Measurements from ENCODE around the gene ACSM2B.
"Not testable (repeated sequence)": the region's sequence is repeated elsewhere in the genome, so short reads cannot be mapped to it uniquely, and the experiment has no call there.

DNA sequence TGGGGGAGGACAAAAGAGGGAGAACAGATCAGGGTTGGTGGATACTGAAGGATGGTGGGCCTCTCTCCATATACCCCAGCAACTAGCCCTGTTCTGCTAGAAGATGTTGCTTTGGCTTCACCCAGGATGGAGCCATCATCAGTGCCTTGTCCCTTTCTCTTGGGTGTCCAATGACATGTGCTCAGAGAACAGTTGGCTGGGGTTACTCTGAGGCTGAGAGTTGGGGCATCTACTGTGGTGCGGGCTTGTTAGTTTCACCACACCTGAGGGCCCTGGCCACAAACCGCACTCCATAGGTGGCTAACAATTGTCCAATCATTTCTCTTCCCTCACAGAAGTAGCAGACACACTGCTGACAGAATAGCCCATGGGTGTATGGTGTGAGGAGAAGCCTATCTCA lies 18.9 kb upstream of the ACSM2B start:
- TF ChIP-seq POLR2AphosphoS5 (IDR thresholded peaks at IDR 0.05; ENCODE audit: low read depth); GABPA (IDR thresholded peaks at IDR 0.05; ENCODE audit: low read depth); SPI1 (IDR thresholded peaks at IDR 0.05; ENCODE audit: borderline replicate concordance, low read depth): not testable (repeated sequence)
- TF ChIP-seq, protein P1, sequence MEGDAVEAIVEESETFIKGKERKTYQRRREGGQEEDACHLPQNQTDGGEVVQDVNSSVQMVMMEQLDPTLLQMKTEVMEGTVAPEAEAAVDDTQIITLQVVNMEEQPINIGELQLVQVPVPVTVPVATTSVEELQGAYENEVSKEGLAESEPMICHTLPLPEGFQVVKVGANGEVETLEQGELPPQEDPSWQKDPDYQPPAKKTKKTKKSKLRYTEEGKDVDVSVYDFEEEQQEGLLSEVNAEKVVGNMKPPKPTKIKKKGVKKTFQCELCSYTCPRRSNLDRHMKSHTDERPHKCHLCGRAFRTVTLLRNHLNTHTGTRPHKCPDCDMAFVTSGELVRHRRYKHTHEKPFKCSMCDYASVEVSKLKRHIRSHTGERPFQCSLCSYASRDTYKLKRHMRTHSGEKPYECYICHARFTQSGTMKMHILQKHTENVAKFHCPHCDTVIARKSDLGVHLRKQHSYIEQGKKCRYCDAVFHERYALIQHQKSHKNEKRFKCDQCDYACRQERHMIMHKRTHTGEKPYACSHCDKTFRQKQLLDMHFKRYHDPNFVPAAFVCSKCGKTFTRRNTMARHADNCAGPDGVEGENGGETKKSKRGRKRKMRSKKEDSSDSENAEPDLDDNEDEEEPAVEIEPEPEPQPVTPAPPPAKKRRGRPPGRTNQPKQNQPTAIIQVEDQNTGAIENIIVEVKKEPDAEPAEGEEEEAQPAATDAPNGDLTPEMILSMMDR (IDR thresholded peaks at IDR 0.05; ENCODE audit: insufficient read depth, low read length): not testable (repeated sequence)
- TF ChIP-seq, protein P2, sequence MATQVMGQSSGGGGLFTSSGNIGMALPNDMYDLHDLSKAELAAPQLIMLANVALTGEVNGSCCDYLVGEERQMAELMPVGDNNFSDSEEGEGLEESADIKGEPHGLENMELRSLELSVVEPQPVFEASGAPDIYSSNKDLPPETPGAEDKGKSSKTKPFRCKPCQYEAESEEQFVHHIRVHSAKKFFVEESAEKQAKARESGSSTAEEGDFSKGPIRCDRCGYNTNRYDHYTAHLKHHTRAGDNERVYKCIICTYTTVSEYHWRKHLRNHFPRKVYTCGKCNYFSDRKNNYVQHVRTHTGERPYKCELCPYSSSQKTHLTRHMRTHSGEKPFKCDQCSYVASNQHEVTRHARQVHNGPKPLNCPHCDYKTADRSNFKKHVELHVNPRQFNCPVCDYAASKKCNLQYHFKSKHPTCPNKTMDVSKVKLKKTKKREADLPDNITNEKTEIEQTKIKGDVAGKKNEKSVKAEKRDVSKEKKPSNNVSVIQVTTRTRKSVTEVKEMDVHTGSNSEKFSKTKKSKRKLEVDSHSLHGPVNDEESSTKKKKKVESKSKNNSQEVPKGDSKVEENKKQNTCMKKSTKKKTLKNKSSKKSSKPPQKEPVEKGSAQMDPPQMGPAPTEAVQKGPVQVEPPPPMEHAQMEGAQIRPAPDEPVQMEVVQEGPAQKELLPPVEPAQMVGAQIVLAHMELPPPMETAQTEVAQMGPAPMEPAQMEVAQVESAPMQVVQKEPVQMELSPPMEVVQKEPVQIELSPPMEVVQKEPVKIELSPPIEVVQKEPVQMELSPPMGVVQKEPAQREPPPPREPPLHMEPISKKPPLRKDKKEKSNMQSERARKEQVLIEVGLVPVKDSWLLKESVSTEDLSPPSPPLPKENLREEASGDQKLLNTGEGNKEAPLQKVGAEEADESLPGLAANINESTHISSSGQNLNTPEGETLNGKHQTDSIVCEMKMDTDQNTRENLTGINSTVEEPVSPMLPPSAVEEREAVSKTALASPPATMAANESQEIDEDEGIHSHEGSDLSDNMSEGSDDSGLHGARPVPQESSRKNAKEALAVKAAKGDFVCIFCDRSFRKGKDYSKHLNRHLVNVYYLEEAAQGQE (IDR thresholded peaks at IDR 0.05; ENCODE audit: insufficient replicate concordance, low read depth): not testable (repeated sequence)

Data from HL-60 (cell line).